ENCODE measurements around the gene DOCK2.

DOCK2 gene

GRCh38 chr5:170097934-170098333 is 460.9 kb downstream of the DOCK2 start:
- no peak for DNase-seq (ENCODE audit: low spot score)

GRCh38 chr5:170100066-170100943 is 463.2 kb downstream of the DOCK2 start:
- DNase-seq (ENCODE audit: low spot score): peak; percentile 64

- no peak for DNase-seq (ENCODE audit: low spot score)
Measured at GRCh38 chr5:170103447-170103846, 466.4 kb downstream of the DOCK2 start.

GRCh38 chr5:170104299-170104698 is 467.2 kb downstream of the DOCK2 start:
- no peak for DNase-seq (ENCODE audit: low spot score)

- DNase-seq (ENCODE audit: low spot score): no peak
Measured at GRCh38 chr5:170104710-170105109, 467.6 kb downstream of the DOCK2 start.

GRCh38 chr5:170105642-170106611 is 468.9 kb downstream of the DOCK2 start, which contains the start of gene FOXI1:
Gene FOXI1 (plus strand): TSS chr5:170105897. CDS start chr5:170105958, 61 bp downstream.
- DNase-seq (ENCODE audit: low spot score): no peak

- no peak for DNase-seq (ENCODE audit: low spot score)
Measured at GRCh38 chr5:170107674-170108073, 470.6 kb downstream of the DOCK2 start.

- no peak for DNase-seq (ENCODE audit: low spot score)
Measured at GRCh38 chr5:170108266-170108785, 471.3 kb downstream of the DOCK2 start.

GRCh38 chr5:170109059-170110031 is 472.3 kb downstream of the DOCK2 start:
- no peak for DNase-seq (ENCODE audit: low spot score)

GRCh38 chr5:170110403-170111087 is 473.5 kb downstream of the DOCK2 start:
- DNase-seq (ENCODE audit: low spot score): no peak

GRCh38 chr5:170111088-170111785 is 474.2 kb downstream of the DOCK2 start:
- DNase-seq (ENCODE audit: low spot score): no peak

- no peak for DNase-seq (ENCODE audit: low spot score)
Measured at GRCh38 chr5:170112876-170113521, 475.9 kb downstream of the DOCK2 start.

- no peak for DNase-seq (ENCODE audit: low spot score)
Measured at GRCh38 chr5:170113522-170113900, 476.4 kb downstream of the DOCK2 start.

GRCh38 chr5:170114271-170114670 is 477.2 kb downstream of the DOCK2 start:
- no peak for DNase-seq (ENCODE audit: low spot score)

- no peak for DNase-seq (ENCODE audit: low spot score)
Measured at GRCh38 chr5:170115925-170116324, 478.9 kb downstream of the DOCK2 start.

GRCh38 chr5:170117736-170118135 is 480.7 kb downstream of the DOCK2 start:
- no peak for DNase-seq (ENCODE audit: low spot score)

- no peak for DNase-seq (ENCODE audit: low spot score)
Measured at GRCh38 chr5:170120576-170120975, 483.5 kb downstream of the DOCK2 start.

- no peak for DNase-seq (ENCODE audit: low spot score)
Measured at GRCh38 chr5:170121321-170121720, 484.2 kb downstream of the DOCK2 start.

GRCh38 chr5:170126061-170126460 is 489.0 kb downstream of the DOCK2 start:
- no peak for DNase-seq (ENCODE audit: low spot score)
